ENCODE measurements around the gene GLI2.

The GLI2 gene

DNA sequence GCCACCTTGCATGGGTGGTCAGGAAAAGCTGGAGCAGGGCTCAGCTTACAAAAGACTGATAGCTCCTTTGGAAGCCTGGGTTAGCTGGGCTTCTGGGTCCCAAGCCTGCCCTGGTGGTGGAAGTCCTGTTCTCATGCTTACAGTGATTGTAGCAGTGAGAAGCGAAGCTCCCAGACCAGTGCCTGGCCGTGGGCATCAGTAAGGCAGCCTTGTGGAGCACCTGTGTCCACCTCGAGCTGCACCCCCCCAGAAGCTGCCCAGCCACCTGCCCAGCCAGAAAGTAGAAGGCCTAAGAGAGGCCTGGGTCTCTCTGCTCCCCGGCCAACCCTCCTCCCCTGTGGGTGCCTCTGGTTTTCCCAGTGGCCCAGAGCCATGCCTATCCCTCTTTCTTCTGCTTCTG is 10.5 kb downstream of the GLI2 start:
- no peak for TF ChIP-seq POLR2A (IDR thresholded peaks at IDR 0.05; ENCODE audit: extremely low read depth, insufficient read length)
- TF ChIP-seq, protein P1, sequence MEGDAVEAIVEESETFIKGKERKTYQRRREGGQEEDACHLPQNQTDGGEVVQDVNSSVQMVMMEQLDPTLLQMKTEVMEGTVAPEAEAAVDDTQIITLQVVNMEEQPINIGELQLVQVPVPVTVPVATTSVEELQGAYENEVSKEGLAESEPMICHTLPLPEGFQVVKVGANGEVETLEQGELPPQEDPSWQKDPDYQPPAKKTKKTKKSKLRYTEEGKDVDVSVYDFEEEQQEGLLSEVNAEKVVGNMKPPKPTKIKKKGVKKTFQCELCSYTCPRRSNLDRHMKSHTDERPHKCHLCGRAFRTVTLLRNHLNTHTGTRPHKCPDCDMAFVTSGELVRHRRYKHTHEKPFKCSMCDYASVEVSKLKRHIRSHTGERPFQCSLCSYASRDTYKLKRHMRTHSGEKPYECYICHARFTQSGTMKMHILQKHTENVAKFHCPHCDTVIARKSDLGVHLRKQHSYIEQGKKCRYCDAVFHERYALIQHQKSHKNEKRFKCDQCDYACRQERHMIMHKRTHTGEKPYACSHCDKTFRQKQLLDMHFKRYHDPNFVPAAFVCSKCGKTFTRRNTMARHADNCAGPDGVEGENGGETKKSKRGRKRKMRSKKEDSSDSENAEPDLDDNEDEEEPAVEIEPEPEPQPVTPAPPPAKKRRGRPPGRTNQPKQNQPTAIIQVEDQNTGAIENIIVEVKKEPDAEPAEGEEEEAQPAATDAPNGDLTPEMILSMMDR (IDR thresholded peaks at IDR 0.05; ENCODE audit: low read depth, low read length): no peak
- TF ChIP-seq, protein P2, sequence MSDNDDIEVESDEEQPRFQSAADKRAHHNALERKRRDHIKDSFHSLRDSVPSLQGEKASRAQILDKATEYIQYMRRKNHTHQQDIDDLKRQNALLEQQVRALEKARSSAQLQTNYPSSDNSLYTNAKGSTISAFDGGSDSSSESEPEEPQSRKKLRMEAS (IDR thresholded peaks at IDR 0.05; ENCODE audit: low read depth, low read length): no peak
- no peak for TF ChIP-seq MYC (IDR thresholded peaks at IDR 0.05; ENCODE audit: low read depth, low read length)
- DNase-seq (ENCODE audit: low read depth): no peak
- no peak overlapping the region for H3K4me3 ChIP-seq (ENCODE audit: low read depth, low read length)

DNA sequence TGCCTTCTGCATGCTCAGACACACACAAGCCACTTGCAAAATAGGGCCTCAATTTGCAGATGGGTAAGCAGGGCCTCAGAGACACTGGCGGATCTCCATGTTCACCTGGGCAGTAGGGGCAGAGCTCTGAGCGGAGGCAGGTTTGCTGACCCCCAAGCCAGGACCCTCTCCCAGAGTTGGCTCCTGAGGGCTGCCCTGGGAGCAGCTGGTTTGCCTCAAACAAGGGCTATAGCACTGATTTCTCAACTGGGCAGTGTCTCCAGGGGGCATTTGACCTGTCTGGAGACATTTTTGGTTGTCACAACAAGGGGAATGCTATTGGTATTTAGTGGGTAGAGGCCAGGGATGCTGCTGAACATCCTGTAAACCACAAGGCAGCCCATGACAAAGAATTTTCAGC is 11.6 kb downstream of the GLI2 start:
- DNase-seq (ENCODE audit: low read depth): no peak
- TF ChIP-seq, protein P2 (IDR thresholded peaks at IDR 0.05; ENCODE audit: low read depth, low read length): no peak
- TF ChIP-seq POLR2A (IDR thresholded peaks at IDR 0.05; ENCODE audit: extremely low read depth, insufficient read length) (no peak), MYC (IDR thresholded peaks at IDR 0.05; ENCODE audit: low read depth, low read length) (no peak)
- TF ChIP-seq, protein P1 (IDR thresholded peaks at IDR 0.05; ENCODE audit: low read depth, low read length): no peak
- no peak overlapping the region for H3K4me3 ChIP-seq (ENCODE audit: low read depth, low read length)

DNA sequence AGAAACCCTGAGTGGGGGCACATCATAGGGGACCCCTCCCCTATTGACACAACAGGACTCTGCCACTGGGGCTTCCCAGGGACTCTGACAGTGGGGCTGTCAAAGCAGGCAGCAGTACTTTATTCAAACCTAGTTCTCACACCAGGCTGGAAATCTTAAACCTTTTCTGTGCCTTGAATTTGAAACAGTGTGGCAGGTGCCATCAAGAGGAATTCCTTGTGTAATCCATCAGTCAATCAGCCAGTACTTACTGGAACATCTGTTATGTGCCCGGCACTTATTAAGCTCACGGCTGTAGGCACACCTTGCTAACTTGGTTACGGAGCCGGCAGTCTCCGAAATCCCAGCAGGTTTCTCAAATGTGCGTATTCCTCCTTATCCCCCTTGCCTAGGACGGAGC is 12.0 kb downstream of the GLI2 start:
- no peak overlapping the region for H3K4me3 ChIP-seq (ENCODE audit: low read depth, low read length)
- DNase-seq (ENCODE audit: low read depth): no peak
- TF ChIP-seq, protein P2 (IDR thresholded peaks at IDR 0.05; ENCODE audit: low read depth, low read length): no peak
- TF ChIP-seq, protein P1 (IDR thresholded peaks at IDR 0.05; ENCODE audit: low read depth, low read length): no peak
- TF ChIP-seq POLR2A (IDR thresholded peaks at IDR 0.05; ENCODE audit: extremely low read depth, insufficient read length): no peak
- no peak for TF ChIP-seq MYC (IDR thresholded peaks at IDR 0.05; ENCODE audit: low read depth, low read length)

DNA sequence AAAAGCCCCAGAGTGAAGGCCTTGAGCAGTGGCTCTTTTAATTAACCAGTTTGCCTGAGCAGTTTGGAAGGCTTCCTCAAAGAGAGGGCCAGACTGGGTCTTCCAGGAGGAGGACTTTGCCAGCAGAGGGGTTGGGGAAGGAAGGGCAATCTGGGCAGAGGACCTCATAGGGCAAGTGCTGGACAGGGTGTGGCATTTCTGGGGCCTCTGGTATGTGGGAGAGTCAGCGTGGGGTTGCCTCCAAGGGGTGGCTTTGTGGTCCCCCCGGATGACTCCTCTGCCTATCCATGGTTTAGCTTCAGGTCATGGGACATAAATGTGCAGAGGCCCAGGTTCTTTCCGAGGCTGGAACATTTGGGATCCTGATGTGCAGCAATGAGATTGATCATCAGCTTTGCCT is 12.6 kb downstream of the GLI2 start:
- no peak overlapping the region for H3K4me3 ChIP-seq (ENCODE audit: low read depth, low read length)
- TF ChIP-seq MYC (IDR thresholded peaks at IDR 0.05; ENCODE audit: low read depth, low read length) (no peak), POLR2A (IDR thresholded peaks at IDR 0.05; ENCODE audit: extremely low read depth, insufficient read length) (no peak)
- TF ChIP-seq, protein P1 (IDR thresholded peaks at IDR 0.05; ENCODE audit: low read depth, low read length): no peak
- TF ChIP-seq, protein P2 (IDR thresholded peaks at IDR 0.05; ENCODE audit: low read depth, low read length): no peak
- DNase-seq (ENCODE audit: low read depth): no peak

DNA sequence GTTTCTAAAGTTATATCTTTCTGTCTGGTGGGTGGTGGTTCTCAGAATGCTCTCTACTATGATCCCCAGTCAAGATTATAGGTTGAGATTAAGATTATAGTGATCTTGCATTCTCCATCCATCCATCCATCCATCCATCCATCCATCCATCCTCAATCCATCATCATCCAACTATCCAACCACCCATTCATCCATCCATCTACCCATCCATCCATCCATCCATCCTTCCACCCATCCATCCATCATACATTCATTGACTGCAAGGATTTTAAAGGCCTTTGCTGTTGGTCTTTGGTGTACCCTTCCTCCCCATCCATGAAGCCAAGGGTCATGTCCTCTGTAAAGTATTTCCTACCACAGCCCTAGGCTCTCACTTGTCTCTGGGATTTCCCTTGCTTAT is 13.1 kb downstream of the GLI2 start:
- no peak for DNase-seq (ENCODE audit: low read depth)
- TF ChIP-seq, protein P2 (IDR thresholded peaks at IDR 0.05; ENCODE audit: low read depth, low read length): no peak
- TF ChIP-seq POLR2A (IDR thresholded peaks at IDR 0.05; ENCODE audit: extremely low read depth, insufficient read length) (no peak), MYC (IDR thresholded peaks at IDR 0.05; ENCODE audit: low read depth, low read length) (no peak)
- TF ChIP-seq, protein P1 (IDR thresholded peaks at IDR 0.05; ENCODE audit: low read depth, low read length): no peak
- no peak overlapping the region for H3K4me3 ChIP-seq (ENCODE audit: low read depth, low read length)

Data from NB4 (cell line).